Activated CD8-positive, alpha-beta memory T cell treated with anti-CD3 and anti-CD28 coated beads for 48 hours (primary cell): Measurements from ENCODE around the gene VPS25.

Experiments
- DNase-seq, 3 experiments: peaks; one replicate each; pipeline ENCODE4 v3.0.0-alpha.2; 2020; ENCODE audit warnings: low read depth in 2 of 3, low spot score in 2 of 3

The VPS25 gene

DNA sequence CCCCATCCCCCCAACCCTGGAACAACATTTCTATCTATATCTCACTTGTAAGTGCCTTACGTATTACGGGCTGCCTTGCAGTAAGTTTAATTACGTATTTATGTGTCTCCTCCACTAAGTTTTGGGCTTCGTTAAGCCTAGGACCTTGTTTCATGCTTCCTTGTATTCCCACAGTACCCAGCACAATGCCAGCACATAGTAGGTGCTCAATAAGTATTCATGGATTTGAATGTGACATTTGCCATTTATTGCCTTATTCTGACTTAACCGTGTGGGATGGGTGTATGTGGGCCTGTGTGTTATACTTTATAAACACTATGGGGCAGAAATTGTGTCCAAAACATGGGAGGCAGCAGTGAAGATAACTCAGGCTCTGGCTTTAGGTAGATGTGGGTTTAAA lies 19.3 kb downstream of the VPS25 start:
- no peak for DNase-seq

GRCh38 chr17:42795061-42795460 lies 21.8 kb downstream of the VPS25 start:
- no peak for DNase-seq

DNA sequence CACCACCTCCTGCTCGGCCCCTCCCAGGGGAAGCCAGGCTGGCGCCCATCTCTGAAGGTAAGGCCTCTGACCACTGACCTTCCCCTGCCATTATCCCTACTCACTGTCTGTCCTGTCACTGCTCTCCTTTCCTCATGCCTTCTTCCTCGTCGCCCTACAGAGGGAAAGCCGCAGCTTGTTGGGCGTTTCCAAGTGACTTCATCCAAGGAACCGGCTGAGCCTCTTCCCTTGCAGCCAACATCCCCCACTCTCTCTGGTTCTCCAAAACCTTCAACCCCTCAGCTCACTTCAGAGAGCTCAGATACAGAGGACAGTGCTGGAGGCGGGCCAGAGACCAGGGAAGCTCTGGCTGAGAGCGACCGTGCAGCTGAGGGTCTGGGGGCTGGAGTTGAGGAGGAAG lies 22.2 kb downstream of the VPS25 start:
- DNase-seq, result no peak

- DNase-seq, result no peak
Measured at GRCh38 chr17:42796066-42796758, 23.0 kb downstream of the VPS25 start.

GRCh38 chr17:42797067-42798007 lies 24.1 kb downstream of the VPS25 start:
- DNase-seq, result no peak

DNA sequence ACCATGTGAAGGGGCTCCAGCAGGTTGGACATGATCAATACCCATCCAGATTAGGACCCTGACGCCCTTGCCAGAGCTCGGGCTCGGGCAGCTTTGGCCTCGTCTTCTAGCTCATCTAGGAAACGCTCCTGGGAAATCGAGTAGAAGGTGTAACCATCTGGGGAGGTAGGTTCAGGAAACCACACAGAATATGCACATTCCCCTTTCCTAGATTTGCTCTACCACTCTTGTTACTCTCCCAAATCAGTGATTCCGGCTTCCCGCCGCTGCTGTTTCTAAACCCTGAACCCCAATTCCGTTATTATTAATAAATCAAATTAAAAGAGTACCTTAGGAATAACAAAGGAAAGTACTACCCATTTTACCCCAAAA lies 24.7 kb downstream of the VPS25 start:
- no peak for DNase-seq

DNA sequence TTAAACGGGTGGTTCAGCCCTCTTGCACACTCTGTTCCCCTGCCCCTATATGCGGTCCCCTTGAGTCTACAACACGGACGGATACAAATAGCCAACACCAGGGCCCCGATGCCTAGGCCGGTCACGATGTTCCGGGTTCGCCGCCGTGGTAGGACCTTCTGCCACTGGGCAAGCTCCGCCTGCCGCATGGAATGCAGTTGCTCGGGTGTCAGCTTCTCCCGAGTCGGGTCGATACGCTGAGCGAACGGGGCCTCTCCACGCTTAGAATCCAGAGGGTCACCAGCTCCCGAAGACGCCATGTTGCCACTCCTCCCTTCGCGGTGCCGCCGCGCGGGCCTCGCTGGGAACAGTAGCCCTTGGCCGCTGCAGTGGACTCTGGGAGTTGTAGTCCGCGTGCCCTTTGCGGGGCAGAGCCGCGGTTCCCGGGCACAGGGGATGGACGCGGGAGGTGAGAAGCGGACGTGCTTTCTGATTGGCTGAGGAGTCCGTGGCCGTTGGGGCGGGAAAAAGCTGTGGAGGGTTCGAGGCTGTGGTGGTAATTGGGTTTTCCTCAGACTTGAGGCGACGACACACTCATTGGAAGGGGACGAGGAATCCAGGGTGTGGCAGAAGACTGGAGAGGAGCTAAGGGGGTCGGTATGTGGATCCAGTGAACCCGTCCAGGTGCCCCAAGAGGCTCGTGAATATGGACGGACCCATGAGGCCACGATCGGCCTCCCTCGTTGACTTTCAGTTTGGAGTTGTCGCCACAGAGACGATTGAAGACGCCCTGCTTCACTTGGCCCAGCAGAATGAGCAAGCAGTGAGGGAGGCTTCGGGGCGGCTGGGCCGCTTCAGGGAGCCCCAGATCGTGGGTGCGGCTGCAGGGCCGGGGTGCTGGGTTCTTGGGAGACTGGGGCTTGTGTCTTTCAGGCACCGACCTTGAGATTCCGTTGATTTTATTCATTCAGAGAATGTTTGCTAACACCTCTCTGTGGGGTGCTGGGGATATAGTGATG lies 25.4 kb downstream of the VPS25 start, which contains the start of the genes CNTD1 and COA3:
CNTD1 (plus strand) TSS at position 479 of the 998 bp plus-strand sequence; CDS start at position 686, 207 bp downstream.
COA3 (minus strand) TSS at position 322 of the 998 bp plus-strand sequence; CDS start at position 299, 23 bp downstream.
- peak in 2 of 3 experiments; percentile 61 to 68 for DNase-seq

GRCh38 chr17:42803074-42803883 lies 30.0 kb downstream of the VPS25 start:
- no peak for DNase-seq

- DNase-seq, result no peak
Measured at GRCh38 chr17:42804918-42805367, 31.7 kb downstream of the VPS25 start.

DNA sequence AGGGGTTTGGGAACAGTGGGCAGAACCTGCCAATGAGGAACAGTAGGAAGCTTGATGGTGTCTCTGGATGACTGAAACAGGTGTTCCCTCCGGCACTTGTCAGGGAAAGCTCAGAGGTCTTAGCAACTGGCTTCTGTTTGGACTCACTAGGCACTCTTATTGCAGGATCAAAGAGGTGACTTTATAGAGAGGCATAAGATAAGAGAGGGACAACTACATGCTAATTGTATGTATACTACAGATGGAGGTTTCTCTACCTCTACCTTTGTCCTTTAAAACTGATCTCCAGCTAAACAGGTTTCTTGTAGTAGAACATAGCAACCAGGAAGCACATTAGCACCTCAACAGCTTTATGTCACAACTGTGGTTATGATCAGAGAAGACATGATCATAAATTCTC lies 33.0 kb downstream of the VPS25 start:
- no peak for DNase-seq

GRCh38 chr17:42809250-42809649 lies 36.0 kb downstream of the VPS25 start:
- DNase-seq, result no peak

GRCh38 chr17:42814633-42815399 lies 41.6 kb downstream of the VPS25 start:
- no peak for DNase-seq

- no peak for DNase-seq
Measured at GRCh38 chr17:42817866-42818265, 44.6 kb downstream of the VPS25 start.

DNA sequence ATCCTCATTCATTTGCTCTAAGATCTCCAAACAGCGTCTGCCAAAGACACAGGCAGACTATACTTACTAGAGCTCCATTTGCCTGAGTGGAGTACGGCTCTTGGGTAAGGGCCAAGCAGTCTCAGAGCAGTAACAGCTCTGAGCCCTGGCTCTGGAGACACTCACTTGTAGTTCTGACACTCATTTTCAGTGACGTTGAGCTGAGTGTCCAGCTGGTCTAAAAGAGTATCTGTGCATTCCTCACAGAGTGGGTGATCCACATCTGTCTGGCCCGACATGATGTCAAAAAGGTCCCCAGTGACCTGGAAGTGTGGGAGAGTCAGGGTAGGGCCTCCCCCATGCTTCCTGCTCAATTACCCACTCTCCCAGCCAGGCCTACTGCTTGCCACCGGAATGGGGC lies 45.1 kb downstream of the VPS25 start:
- no peak for DNase-seq

GRCh38 chr17:42819939-42820535 lies 46.8 kb downstream of the VPS25 start:
- DNase-seq, result peak in 2 of 3 experiments; percentile 29 to 32

GRCh38 chr17:42821176-42821575 lies 47.9 kb downstream of the VPS25 start:
- DNase-seq, result no peak

- no peak for DNase-seq
Measured at GRCh38 chr17:42827472-42827871, 54.2 kb downstream of the VPS25 start.
